ENCODE measurements around the gene A1BG.

A1BG gene

GRCh38 chr19:58305065-58305931 is 48.0 kb downstream of the A1BG start, which contains the start of gene ERVK3-1:
ERVK3-1 (plus strand) TSS chr19:58305377; CDS start chr19:58312169, 6,792 bp downstream.
- TF ChIP-seq CTCF (IDR thresholded peaks at IDR 0.05; ENCODE audit: control insufficient read depth, extremely low read depth, insufficient read depth): no peak
- peak; percentile 94 for DNase-seq (ENCODE audit: low read depth)
- H3K4me3 ChIP-seq (ENCODE audit: low read depth, low read length): peak within 1 kb of the TSS; percentile 95

- H3K4me3 ChIP-seq (ENCODE audit: low read depth, low read length): peak overlapping the region; percentile 95
- no peak for DNase-seq (ENCODE audit: low read depth)
- TF ChIP-seq CTCF (IDR thresholded peaks at IDR 0.05; ENCODE audit: control insufficient read depth, extremely low read depth, insufficient read depth): no peak
These were observed 48.6 kb downstream of the A1BG start for GRCh38 chr19:58304748-58305064.

GRCh38 chr19:58304255-58304654 is 49.0 kb downstream of the A1BG start:
- peak overlapping the region; percentile 95 for H3K4me3 ChIP-seq (ENCODE audit: low read depth, low read length)
- no peak for DNase-seq (ENCODE audit: low read depth)
- no peak for TF ChIP-seq CTCF (IDR thresholded peaks at IDR 0.05; ENCODE audit: control insufficient read depth, extremely low read depth, insufficient read depth)

- no peak overlapping the region for H3K4me3 ChIP-seq (ENCODE audit: low read depth, low read length)
- no peak for DNase-seq (ENCODE audit: low read depth)
- no peak for TF ChIP-seq CTCF (IDR thresholded peaks at IDR 0.05; ENCODE audit: control insufficient read depth, extremely low read depth, insufficient read depth)
These were observed 52.7 kb downstream of the A1BG start for GRCh38 chr19:58300620-58301019.

- H3K4me3 ChIP-seq (ENCODE audit: low read depth, low read length): no peak overlapping the region
- no peak for DNase-seq (ENCODE audit: low read depth)
- TF ChIP-seq CTCF (IDR thresholded peaks at IDR 0.05; ENCODE audit: control insufficient read depth, extremely low read depth, insufficient read depth): no peak
These were observed 57.2 kb downstream of the A1BG start for GRCh38 chr19:58296104-58296503.

All from LNCaP clone FGC (cell line).